Hepatocyte (in vitro differentiated cells): ENCODE data around the gene KANSL2. TPM values are rescaled to one million over a fixed set of nuclear protein-coding genes. Genes with fewer than 3 reads are reported as not detected.
"Not testable (repeated sequence)": the region's sequence is repeated elsewhere in the genome, so short reads cannot be mapped to it uniquely, and the experiment has no call there.

ENCODE experiments used
- DNase-seq: peaks from one replicate; pipeline ENCODE4 v3.0.0-alpha.2; 2016; ENCODE audit warnings: low spot score
- H2AFZ ChIP-seq: fragments of 200-600 bp; sonication (generic); 2 replicates; pipeline ENCODE4 v1.6.0; 2016; ENCODE audit warnings: antibody characterized with exemption, mild to moderate bottlenecking
- H3K27ac ChIP-seq: fragments of 200-600 bp; sonication (generic); 2 replicates; pipeline ENCODE4 v1.5.1; 2016; ENCODE audit warnings: mild to moderate bottlenecking
- H3K27me3 ChIP-seq: fragments of 200-600 bp; sonication (generic); 2 replicates; pipeline ENCODE4 v1.6.1; 2016
- H3K36me3 ChIP-seq: fragments of 200-600 bp; sonication (generic); replicated peaks from 2 replicates; pipeline ENCODE4 v1.5.1; 2016; ENCODE audit warnings: low read depth; ENCODE audit not compliant: insufficient read depth
- H3K4me1 ChIP-seq: fragments of 200-600 bp; sonication (generic); 2 replicates; pipeline ENCODE4 v1.5.1; 2016; ENCODE audit warnings: mild to moderate bottlenecking, moderate library complexity; ENCODE audit not compliant: insufficient read depth
- H3K4me2 ChIP-seq: fragments of 200-600 bp; sonication (generic); 2 replicates; pipeline ENCODE4 v1.6.0; 2016
- H3K4me3 ChIP-seq: fragments of 200-600 bp; sonication (generic); 2 replicates; pipeline ENCODE4 v1.5.1; 2016; ENCODE audit warnings: mild to moderate bottlenecking
- H3K79me2 ChIP-seq: fragments of 200-600 bp; sonication (generic); 2 replicates; pipeline ENCODE4 v1.6.0; 2017; ENCODE audit warnings: mild to moderate bottlenecking
- H3K9me2 ChIP-seq: fragments of 200-600 bp; sonication (generic); replicated peaks from 2 replicates; pipeline ENCODE4 v1.6.0; 2017; ENCODE audit warnings: mild to moderate bottlenecking; ENCODE audit not compliant: insufficient read depth
- H3K9me3 ChIP-seq: fragments of 200-600 bp; sonication (generic); 2 replicates; pipeline ENCODE4 v1.5.1; 2016; ENCODE audit warnings: low read depth, mild to moderate bottlenecking
- H4K20me1 ChIP-seq: fragments of 200-600 bp; sonication (generic); 2 replicates; pipeline ENCODE4 v1.6.0; 2016; ENCODE audit warnings: mild to moderate bottlenecking; ENCODE audit not compliant: insufficient read depth, poor library complexity, severe bottlenecking
- CTCF ChIP-seq: fragments of 200-600 bp; sonication (generic); IDR thresholded peaks from 2 replicates; pipeline ENCODE4 v1.5.1; 2016; ENCODE audit warnings: antibody characterized with exemption, mild to moderate bottlenecking; ENCODE audit not compliant: poor library complexity
- EZH2 ChIP-seq: fragments of 200-600 bp; sonication (generic); IDR thresholded peaks from 2 replicates; pipeline ENCODE4 v1.6.1; 2016; ENCODE audit warnings: antibody characterized with exemption, mild to moderate bottlenecking, borderline replicate concordance
- EZH2phosphoT487 ChIP-seq: fragments of 200-600 bp; sonication (generic); IDR thresholded peaks from one replicate; pipeline ENCODE4 v1.6.1; 2018; ENCODE audit warnings: antibody characterized with exemption, mild to moderate bottlenecking, low read depth, moderate library complexity; ENCODE audit not compliant: unreplicated experiment, severe bottlenecking
- WGBS: methylation state at CpG from one replicate; pipeline ENCODE4 v1.1.6; 2016; ENCODE audit warnings: low lambda C conversion rate; ENCODE audit errors: missing lambda C conversion rate; 5-methylcytosine and 5-hydroxymethylcytosine counted together
- polyA plus RNA-seq: library from polyadenylated mRNA; unstranded; fragments of >200 nt; fragmentation: Nextera tagmentation; extraction: Ambion mirVana; gene quantifications from 2 replicates; pipeline ENCODE4 v1.2.1, GENCODE V29; 2016
- total RNA-seq: library from RNA; depleted of rRNA; stranded (reverse); fragments of >200 nt; gene quantifications from 2 replicates; pipeline ENCODE4 v1.2.3, GENCODE V29; 2014

Gene KANSL2
- total and polyA plus RNA-seq, 2 experiments from 2014 or later: 22.6 to 33.3 TPM

- H2AFZ ChIP-seq: no peak overlapping the region
- H3K79me2 ChIP-seq: no peaks in the 10 kb centered on the region
- no peaks in the 10 kb centered on the region for H4K20me1 ChIP-seq
- H3K9me3 ChIP-seq: no peaks in the 10 kb centered on the region
- no peaks in the 10 kb centered on the region for H3K9me2 ChIP-seq
- H3K36me3 ChIP-seq: no peaks in the 10 kb centered on the region
- no peak overlapping the region for H3K4me2 ChIP-seq
- no peak overlapping the region for H3K4me3 ChIP-seq
- no peak for DNase-seq
- H3K27ac ChIP-seq: no peak overlapping the region
- 30% methylated on average over 1 of the region's 1 CpG for WGBS
- no peak for TF ChIP-seq CTCF
- no peak for TF ChIP-seq EZH2
- TF ChIP-seq EZH2phosphoT487: no peak
- H3K4me1 ChIP-seq: no peaks in the 10 kb centered on the region
- H3K27me3 ChIP-seq: no peaks in the 10 kb centered on the region
Measured at GRCh38 chr12:48631071-48631470, 51.0 kb downstream of the KANSL2 start.

GRCh38 chr12:48630346-48630745, 51.7 kb downstream of the KANSL2 start:
- H3K27ac ChIP-seq: no peak overlapping the region
- H3K4me3 ChIP-seq: no peak overlapping the region
- H3K27me3 ChIP-seq: no peaks in the 10 kb centered on the region
- no peaks in the 10 kb centered on the region for H3K4me1 ChIP-seq
- no peak overlapping the region for H2AFZ ChIP-seq
- H4K20me1 ChIP-seq: no peaks in the 10 kb centered on the region
- no peak overlapping the region for H3K4me2 ChIP-seq
- H3K79me2 ChIP-seq: no peaks in the 10 kb centered on the region
- H3K36me3 ChIP-seq: no peaks in the 10 kb centered on the region
- DNase-seq: no peak
- TF ChIP-seq EZH2 (no peak), CTCF (no peak), EZH2phosphoT487 (no peak)
- no peaks in the 10 kb centered on the region for H3K9me2 ChIP-seq
- H3K9me3 ChIP-seq: no peaks in the 10 kb centered on the region

GRCh38 chr12:48629541-48629940, 52.5 kb downstream of the KANSL2 start:
- TF ChIP-seq EZH2phosphoT487 (no peak), EZH2 (no peak), CTCF (no peak)
- WGBS: 90% methylated on average over 3 of the region's 3 CpGs
- no peak for DNase-seq
- no peak overlapping the region for H2AFZ ChIP-seq
- no peaks in the 10 kb centered on the region for H3K9me2 ChIP-seq
- H3K9me3 ChIP-seq: no peaks in the 10 kb centered on the region
- H3K27me3 ChIP-seq: no peaks in the 10 kb centered on the region
- no peaks in the 10 kb centered on the region for H4K20me1 ChIP-seq
- H3K36me3 ChIP-seq: no peaks in the 10 kb centered on the region
- no peak overlapping the region for H3K4me3 ChIP-seq
- no peak overlapping the region for H3K4me2 ChIP-seq
- H3K27ac ChIP-seq: no peak overlapping the region
- no peaks in the 10 kb centered on the region for H3K4me1 ChIP-seq
- no peaks in the 10 kb centered on the region for H3K79me2 ChIP-seq

GRCh38 chr12:48627556-48627955, 54.5 kb downstream of the KANSL2 start:
- TF ChIP-seq EZH2: no peak
- no peak for TF ChIP-seq EZH2phosphoT487
- no peak for TF ChIP-seq CTCF
- Histone ChIP-seq H3K9me2 (no peaks in the 10 kb centered on the region), H3K9me3 (no peaks in the 10 kb centered on the region)

GRCh38 chr12:48622997-48623396, 59.0 kb downstream of the KANSL2 start:
- not testable (repeated sequence) for H3K9me3 ChIP-seq, H4K20me1 ChIP-seq
- 94% methylated on average over 7 of the region's 7 CpGs for WGBS

More at GRCh38 chr12:48627556-48627955, 54.5 kb downstream of the KANSL2 start:
- no peaks in the 10 kb centered on the region for H3K36me3 ChIP-seq
- 72% methylated on average over 4 of the region's 4 CpGs for WGBS
- H3K27ac ChIP-seq: no peak overlapping the region
- no peaks in the 10 kb centered on the region for H3K4me1 ChIP-seq
- no peak for DNase-seq
- H4K20me1 ChIP-seq: no peaks in the 10 kb centered on the region
- H3K79me2 ChIP-seq: no peaks in the 10 kb centered on the region
- H3K4me2 ChIP-seq: no peak overlapping the region
- no peak overlapping the region for H3K4me3 ChIP-seq
- H2AFZ ChIP-seq: no peak overlapping the region
- no peaks in the 10 kb centered on the region for H3K27me3 ChIP-seq

More at GRCh38 chr12:48622997-48623396, 59.0 kb downstream of the KANSL2 start:
- not testable (repeated sequence) for DNase-seq, H3K4me2 ChIP-seq, H3K9me2 ChIP-seq, H3K4me1 ChIP-seq, H3K79me2 ChIP-seq, H2AFZ ChIP-seq, H3K27ac ChIP-seq, H3K27me3 ChIP-seq, H3K36me3 ChIP-seq, H3K4me3 ChIP-seq
